H1 (cell line): ENCODE measurements around the gene SLK. TPM values are rescaled to one million over a fixed set of nuclear protein-coding genes. Genes with fewer than 3 reads are reported as not detected.
A peak's percentile ranks its signal among the peaks of the same experiment; 100 is the strongest.

ENCODE experiments used
- CBX5 ChIP-seq: fragments of 300-800, 300-1000 bp; sonication (generic); IDR thresholded peaks from 2 replicates; pipeline ENCODE4 v1.7.1; 2016; ENCODE audit warnings: antibody characterized with exemption, low read length, low read depth
- CEBPB ChIP-seq: IDR thresholded peaks from 2 replicates; pipeline ENCODE4 v1.6.1; 2012; ENCODE audit warnings: low read depth, low read length
- PHF8 ChIP-seq: fragments of 200-600 bp; sonication (generic); conservative IDR thresholded peaks from 2 replicates; pipeline ENCODE4 v1.7.1; 2012; ENCODE audit warnings: low read depth, mild to moderate bottlenecking, inconsistent platforms, low read length, moderate library complexity
- SIRT6 ChIP-seq: IDR thresholded peaks from one replicate; pipeline ENCODE4 v1.7.1; 2012; ENCODE audit warnings: low read length, inconsistent platforms
- TCF12 ChIP-seq: IDR thresholded peaks from 2 replicates; pipeline ENCODE4 v1.6.1; 2011; ENCODE audit warnings: low read depth, mild to moderate bottlenecking, low read length
- TEAD4 ChIP-seq: IDR thresholded peaks from 2 replicates; pipeline ENCODE4 v1.6.1; 2012; ENCODE audit warnings: low read depth, low read length, inconsistent platforms, mixed read lengths
- polyA plus RNA-seq, 7 experiments: library from polyadenylated mRNA; depleted of rRNA in 3 of 7; stranded (reverse) in 5 of 7; unstranded in 2 of 7; fragments of >200 nt in 5 of 7; fragments of 200-250 nt in 2 of 7; gene quantifications; 1 replicate in 5 of 7; 2 replicates in 1 of 7; 4 replicates in 1 of 7; pipeline versions ENCODE4 v1.2.1 to v1.2.3, GENCODE V29; 2011 to 2013; ENCODE audit warnings: missing spikeins in 2 of 7, mixed read lengths in 2 of 7
- total RNA-seq: library from RNA; stranded (reverse); fragmentation: NEBNext Ultra II Directional; extraction: Animal tissue kit (Norgen Biotek cat#: 25700); gene quantifications from 2 replicates; pipeline ENCODE4 v1.2.1, GENCODE V29; 2021
- TF ChIP-seq, protein P1 (sequence below), 3 experiments: IDR thresholded peaks; 1 replicate in 2 of 3; 2 replicates in 1 of 3; pipeline versions ENCODE4 v1.5.1 to v1.6.1; 2011; ENCODE audit warnings: low read length in 3 of 3, mild to moderate bottlenecking in 3 of 3, inconsistent platforms in 2 of 3, low read depth in 1 of 3, moderate library complexity in 1 of 3; ENCODE audit not compliant: insufficient read depth in 1 of 3; ENCODE audit errors: control extremely low read depth in 1 of 3

The SLK gene
- total and polyA plus RNA-seq, 2 of the 8 experiments (the other 6 are each of a cell fraction or from before 2014, with no cell fraction given), result 2.7 to 18.3 TPM

DNA sequence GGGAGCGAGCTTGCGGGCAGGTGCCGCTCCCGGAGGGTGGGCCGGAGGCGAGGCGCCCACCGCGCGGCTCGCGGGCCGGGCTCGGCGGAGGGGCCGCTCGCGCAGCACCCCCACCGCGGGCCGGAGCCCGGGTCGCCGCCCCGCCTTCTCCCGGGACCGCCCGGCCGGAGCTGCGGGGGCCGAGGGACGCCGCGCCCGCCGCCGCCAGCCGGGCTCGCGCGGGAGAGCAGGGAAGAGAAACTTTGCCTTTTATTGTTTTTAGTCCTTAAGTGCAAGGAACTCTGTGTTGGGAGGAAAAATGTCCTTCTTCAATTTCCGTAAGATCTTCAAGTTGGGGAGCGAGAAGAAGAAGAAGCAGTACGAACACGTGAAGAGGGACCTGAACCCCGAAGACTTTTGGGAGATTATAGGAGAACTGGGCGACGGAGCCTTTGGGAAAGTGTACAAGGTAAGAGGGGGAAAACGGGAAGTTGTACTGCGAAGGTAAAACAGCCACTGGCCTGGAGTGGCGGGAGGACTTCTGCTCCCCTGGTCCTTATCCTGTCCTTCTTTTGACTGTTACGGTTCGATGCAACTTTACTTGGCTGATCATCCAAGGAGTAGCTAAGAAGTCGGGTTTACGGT is 620 bp downstream of the SLK start (continued):
- TF ChIP-seq, protein P1, sequence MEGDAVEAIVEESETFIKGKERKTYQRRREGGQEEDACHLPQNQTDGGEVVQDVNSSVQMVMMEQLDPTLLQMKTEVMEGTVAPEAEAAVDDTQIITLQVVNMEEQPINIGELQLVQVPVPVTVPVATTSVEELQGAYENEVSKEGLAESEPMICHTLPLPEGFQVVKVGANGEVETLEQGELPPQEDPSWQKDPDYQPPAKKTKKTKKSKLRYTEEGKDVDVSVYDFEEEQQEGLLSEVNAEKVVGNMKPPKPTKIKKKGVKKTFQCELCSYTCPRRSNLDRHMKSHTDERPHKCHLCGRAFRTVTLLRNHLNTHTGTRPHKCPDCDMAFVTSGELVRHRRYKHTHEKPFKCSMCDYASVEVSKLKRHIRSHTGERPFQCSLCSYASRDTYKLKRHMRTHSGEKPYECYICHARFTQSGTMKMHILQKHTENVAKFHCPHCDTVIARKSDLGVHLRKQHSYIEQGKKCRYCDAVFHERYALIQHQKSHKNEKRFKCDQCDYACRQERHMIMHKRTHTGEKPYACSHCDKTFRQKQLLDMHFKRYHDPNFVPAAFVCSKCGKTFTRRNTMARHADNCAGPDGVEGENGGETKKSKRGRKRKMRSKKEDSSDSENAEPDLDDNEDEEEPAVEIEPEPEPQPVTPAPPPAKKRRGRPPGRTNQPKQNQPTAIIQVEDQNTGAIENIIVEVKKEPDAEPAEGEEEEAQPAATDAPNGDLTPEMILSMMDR (IDR thresholded peaks at IDR 0.05; ENCODE audit: control extremely low read depth in 1 of 3, insufficient read depth in 1 of 3, low read depth in 1 of 3, low read length in 3 of 3), result no peak
- 0 out of 2 replicates have a peak, but pooled peaks have one; percentile 29 for TF ChIP-seq PHF8
- TF ChIP-seq CBX5, result no peak
- TF ChIP-seq SIRT6, result no peak
- TF ChIP-seq CEBPB, result no peak
- no peak for TF ChIP-seq TCF12
- TF ChIP-seq TEAD4, result no peak
- TF ChIP-seq, all 59 proteins: peak for 3
